Measurements from ENCODE around the gene SLC16A3. TPM values are rescaled to one million over a fixed set of nuclear protein-coding genes. Genes with fewer than 3 reads are reported as not detected.
"Not testable (repeated sequence)": the region's sequence is repeated elsewhere in the genome, so short reads cannot be mapped to it uniquely, and the experiment has no call there.

The SLC16A3 gene
- total RNA-seq, 1 donor from 2014 or later, result 29.8 TPM

DNA sequence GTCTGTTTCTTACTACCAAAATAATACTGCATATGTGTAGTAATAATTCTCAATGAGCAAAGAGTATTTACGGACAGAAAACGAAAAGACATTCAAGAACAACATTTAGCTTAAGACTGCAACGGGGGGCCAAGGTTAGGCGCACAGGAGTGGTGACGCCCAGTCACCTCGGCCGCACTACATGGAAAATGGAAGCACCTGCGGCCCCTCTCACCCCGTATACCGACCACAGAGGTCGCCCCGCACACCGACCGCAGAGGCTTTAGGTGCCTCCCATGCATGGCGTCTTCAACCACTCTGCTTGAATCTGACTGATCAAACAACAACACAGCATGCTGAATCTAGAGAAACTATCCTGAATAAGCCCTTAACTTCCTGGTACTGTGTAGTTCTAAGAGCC, 42.6 kb upstream of the SLC16A3 start:
- H3K9me3 Mint-ChIP-seq, result no peaks in the 10 kb centered on the region
- no peaks in the 10 kb centered on the region for H3K4me1 Mint-ChIP-seq (ENCODE audit: unreplicated experiment)
- H3K27ac Mint-ChIP-seq, result no peak overlapping the region
- no peak for DNase-seq (ENCODE audit: extremely low spot score, unreplicated experiment)
- H3K4me3 Mint-ChIP-seq, result no peak overlapping the region
- H3K36me3 Mint-ChIP-seq, result peaks cover 8% of the 10 kb centered on the region
- H3K27me3 Mint-ChIP-seq, result no peaks in the 10 kb centered on the region
- TF ChIP-seq, protein P1, sequence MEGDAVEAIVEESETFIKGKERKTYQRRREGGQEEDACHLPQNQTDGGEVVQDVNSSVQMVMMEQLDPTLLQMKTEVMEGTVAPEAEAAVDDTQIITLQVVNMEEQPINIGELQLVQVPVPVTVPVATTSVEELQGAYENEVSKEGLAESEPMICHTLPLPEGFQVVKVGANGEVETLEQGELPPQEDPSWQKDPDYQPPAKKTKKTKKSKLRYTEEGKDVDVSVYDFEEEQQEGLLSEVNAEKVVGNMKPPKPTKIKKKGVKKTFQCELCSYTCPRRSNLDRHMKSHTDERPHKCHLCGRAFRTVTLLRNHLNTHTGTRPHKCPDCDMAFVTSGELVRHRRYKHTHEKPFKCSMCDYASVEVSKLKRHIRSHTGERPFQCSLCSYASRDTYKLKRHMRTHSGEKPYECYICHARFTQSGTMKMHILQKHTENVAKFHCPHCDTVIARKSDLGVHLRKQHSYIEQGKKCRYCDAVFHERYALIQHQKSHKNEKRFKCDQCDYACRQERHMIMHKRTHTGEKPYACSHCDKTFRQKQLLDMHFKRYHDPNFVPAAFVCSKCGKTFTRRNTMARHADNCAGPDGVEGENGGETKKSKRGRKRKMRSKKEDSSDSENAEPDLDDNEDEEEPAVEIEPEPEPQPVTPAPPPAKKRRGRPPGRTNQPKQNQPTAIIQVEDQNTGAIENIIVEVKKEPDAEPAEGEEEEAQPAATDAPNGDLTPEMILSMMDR (conservative IDR thresholded peaks at IDR 0.05), result no peak

DNA sequence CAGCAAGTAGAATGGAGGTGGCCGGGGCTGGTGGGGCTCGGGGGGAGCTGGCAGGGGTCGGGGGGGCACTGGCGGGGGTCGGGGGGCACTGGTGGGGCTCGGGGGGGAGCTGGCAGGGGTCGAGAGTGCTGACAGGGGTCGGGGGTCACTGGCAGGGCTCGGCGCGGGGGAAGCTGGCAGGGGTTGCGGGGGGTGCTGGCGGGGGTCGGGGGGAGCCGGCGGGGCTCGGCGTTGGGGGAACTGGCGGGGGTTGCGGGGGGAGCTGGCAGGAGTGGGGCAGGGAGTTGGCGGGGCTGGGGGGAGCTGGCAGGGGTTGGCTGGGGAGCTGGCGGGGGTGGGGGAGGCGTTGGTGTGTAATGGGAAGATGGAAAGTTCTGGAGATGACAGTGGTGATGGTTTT, 41.3 kb upstream of the SLC16A3 start:
- TF ChIP-seq, protein P1 (conservative IDR thresholded peaks at IDR 0.05), result no peak
- no peak overlapping the region for H3K4me3 Mint-ChIP-seq

DNA sequence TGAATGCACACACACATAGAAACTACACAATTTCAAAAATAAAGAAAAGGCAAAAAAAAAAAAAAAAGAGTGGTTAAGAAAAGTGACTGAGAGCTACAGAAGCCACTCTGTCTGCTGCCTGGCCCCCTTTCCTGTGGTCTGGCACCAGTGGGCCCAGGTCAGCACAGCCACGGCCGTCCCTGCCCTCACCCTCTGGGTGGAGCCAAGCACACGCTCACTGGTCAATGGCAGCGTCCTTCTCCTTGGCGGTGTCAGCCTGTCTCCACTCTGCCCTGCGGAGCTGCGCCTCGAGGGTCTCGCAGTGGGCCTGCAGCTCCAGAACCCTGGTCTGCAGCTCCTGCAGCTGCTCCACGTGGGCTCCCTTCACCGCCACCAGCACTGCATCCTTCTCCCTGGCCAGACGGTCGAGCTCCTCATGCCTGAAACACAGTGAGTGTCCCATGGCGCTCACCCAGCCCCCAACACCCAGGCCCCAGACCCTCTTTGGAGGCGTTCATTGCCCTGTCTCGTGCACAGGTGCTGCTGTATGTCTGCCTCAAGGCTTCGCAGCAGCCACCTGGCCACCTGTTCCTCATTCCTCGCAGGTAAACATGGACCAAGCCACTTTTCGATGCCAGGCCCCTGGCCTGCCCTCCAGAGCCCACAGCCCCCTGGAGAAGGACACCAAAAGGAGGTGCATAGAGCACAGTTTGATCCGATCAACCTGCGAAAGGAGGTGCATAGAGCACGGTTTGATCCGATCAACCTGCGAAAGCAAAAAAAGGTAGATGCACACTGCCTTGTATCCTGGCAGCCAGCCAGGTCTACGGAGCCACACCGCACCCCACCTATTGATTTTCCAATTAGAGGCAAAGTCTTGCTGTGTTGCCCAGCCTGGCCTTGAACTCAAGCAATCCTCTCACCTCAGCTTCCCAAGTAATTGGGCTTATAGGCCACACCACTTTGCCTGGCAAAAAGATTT, 40.6 kb upstream of the SLC16A3 start:
- DNase-seq (ENCODE audit: extremely low spot score, unreplicated experiment), result no peak
- no peak overlapping the region for H3K27ac Mint-ChIP-seq
- no peaks in the 10 kb centered on the region for H3K4me1 Mint-ChIP-seq (ENCODE audit: unreplicated experiment)
- H3K36me3 Mint-ChIP-seq, result peaks cover 13% of the 10 kb centered on the region
- TF ChIP-seq, protein P1 (conservative IDR thresholded peaks at IDR 0.05), result no peak
- no peaks in the 10 kb centered on the region for H3K27me3 Mint-ChIP-seq
- H3K9me3 Mint-ChIP-seq, result no peaks in the 10 kb centered on the region
- H3K4me3 Mint-ChIP-seq, result no peak overlapping the region

More for the DNA sequence above, 41.3 kb upstream of the SLC16A3 start:
- no peaks in the 10 kb centered on the region for H3K4me1 Mint-ChIP-seq (ENCODE audit: unreplicated experiment)
- no peaks in the 10 kb centered on the region for H3K9me3 Mint-ChIP-seq
- no peaks in the 10 kb centered on the region for H3K27me3 Mint-ChIP-seq
- DNase-seq (ENCODE audit: extremely low spot score, unreplicated experiment), result no peak
- no peak overlapping the region for H3K27ac Mint-ChIP-seq
- peaks cover 8% of the 10 kb centered on the region for H3K36me3 Mint-ChIP-seq

DNA sequence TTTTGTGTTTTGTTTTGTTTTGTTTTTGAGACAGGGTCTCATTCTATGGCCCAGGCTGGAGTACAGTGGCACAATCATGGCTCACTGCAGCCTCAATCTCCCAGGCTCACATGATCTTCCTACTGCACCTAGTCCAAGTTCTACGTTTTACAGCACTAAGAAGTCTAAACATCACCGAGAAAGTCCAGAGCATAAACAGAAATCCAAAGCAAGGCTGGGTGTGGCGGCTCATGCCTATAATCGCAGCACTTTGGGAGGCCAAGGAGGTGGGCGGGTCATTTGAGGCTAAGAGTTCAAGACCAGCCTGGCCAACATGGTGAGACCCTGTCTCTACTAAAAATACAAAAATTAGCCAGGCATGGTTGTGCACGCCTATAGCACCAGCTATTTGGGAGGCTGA, 35.8 kb upstream of the SLC16A3 start:
- peaks cover 13% of the 10 kb centered on the region for H3K36me3 Mint-ChIP-seq
- H3K27ac Mint-ChIP-seq, result peak overlapping the region; percentile 18
- not testable (repeated sequence) for DNase-seq (ENCODE audit: extremely low spot score, unreplicated experiment); H3K4me3 Mint-ChIP-seq; H3K27me3 Mint-ChIP-seq; H3K9me3 Mint-ChIP-seq; H3K4me1 Mint-ChIP-seq (ENCODE audit: unreplicated experiment)

DNA sequence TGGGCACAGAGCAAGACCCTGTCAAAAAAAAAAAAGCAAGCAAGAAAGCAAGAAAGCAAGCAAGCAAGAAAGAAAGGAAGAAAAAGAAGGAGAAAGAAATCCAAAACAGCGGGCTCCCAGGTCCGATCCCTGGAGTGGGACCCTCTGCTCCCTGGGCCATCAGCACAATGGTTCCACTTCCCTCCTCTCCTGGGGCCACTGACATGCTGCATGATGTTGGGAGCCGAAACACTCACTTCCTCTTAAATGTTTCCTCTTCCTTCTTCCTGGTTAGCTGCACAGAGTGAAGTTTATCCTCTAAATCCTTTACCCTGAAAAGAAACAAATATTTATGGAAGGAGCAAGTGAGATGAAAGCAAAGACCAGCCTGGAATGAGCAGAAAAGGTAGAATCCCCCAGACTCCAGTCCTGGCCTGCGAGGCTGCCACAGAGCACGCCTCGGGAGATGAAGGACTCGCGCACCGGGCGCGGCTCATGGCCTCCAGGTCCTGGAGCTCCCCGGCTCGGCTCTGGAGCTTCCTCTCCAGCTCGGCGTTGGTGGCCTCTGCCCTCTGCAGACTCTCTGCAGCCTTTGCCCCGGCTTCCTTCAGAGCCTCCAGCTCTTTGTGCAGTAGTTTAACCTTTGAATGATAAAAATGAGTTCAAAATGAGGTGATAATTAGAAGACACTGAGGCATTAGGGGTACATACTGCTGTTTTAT, 35.2 kb upstream of the SLC16A3 start:
- peak overlapping the region; percentile 18 for H3K27ac Mint-ChIP-seq
- H3K27me3 Mint-ChIP-seq, result no peaks in the 10 kb centered on the region
- DNase-seq (ENCODE audit: extremely low spot score, unreplicated experiment), result no peak
- H3K4me1 Mint-ChIP-seq (ENCODE audit: unreplicated experiment), result no peaks in the 10 kb centered on the region
- H3K4me3 Mint-ChIP-seq, result no peak overlapping the region
- no peaks in the 10 kb centered on the region for H3K9me3 Mint-ChIP-seq
- H3K36me3 Mint-ChIP-seq, result peaks cover 17% of the 10 kb centered on the region
- TF ChIP-seq, protein P1 (conservative IDR thresholded peaks at IDR 0.05), result no peak

DNA sequence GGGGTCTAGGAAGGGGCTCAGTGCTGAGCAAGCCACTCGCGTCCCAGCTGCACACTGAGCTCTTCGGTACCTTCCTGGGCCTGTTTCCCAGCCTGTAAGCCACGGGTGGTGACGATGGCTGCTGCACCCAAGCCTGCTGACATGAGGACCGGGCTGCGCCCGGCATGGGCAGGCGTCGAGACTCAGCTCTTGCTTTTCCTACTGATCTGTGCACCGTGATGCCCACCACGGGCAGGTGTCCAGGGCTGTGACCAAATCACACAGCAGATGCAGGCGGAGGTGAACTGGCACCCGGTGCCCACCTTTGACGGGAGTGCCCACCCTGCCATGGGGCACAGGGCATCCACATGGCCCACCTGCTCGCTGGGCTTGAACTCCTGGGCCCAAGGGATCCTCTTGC, 34.1 kb upstream of the SLC16A3 start:
- no peak for DNase-seq (ENCODE audit: extremely low spot score, unreplicated experiment)
- Mint-ChIP-seq H3K4me3 (no peak overlapping the region), H3K36me3 (peaks cover 17% of the 10 kb centered on the region), H3K27me3 (no peaks in the 10 kb centered on the region), H3K4me1 (ENCODE audit: unreplicated experiment) (no peaks in the 10 kb centered on the region), H3K27ac (no peak overlapping the region), H3K9me3 (no peaks in the 10 kb centered on the region)
- TF ChIP-seq, protein P1 (conservative IDR thresholded peaks at IDR 0.05), result no peak

Measured in type B pancreatic cell (in vitro differentiated cells).